ENCODE measurements around the gene WNT7A.

Gene WNT7A

DNA sequence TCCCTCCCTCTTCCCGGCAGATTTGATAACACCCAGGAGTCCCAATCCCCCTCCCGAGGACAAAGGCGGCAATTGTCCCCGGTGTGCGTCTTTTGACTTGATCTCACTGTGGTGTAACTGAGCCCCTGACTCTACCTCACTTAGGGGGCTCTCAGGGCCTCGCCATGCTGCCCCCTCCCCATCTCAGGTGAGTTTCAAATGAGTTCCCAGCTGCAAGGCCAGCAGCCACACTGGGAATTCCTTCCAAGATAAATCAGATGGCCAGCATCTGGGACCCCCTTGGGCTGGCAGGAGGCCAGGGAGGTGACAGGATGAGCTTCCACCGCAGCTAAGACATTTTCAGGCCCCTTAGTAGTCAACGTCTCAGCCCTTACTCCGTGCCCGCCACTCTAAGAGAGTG, 35.0 kb downstream of the WNT7A start:
- no peak for DNase-seq

DNA sequence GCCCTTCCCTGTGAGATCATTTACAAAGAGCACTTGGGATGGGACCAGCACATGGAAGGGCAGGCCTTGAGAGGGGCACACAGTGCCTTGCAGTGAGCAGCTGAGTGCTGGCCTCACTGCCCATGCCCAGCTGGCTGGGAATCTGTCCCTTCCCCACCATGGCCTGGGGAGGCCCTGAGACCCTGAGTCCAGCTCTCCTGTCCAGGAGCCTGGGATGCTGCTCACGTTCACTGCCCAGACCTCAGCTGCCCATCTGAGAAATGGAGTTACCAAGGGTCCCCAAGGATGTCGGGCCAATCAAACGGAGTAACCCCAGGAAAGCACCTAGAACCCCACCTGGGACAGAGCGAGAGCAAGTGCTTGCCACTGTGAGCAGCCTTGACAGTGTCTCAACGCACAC, 35.6 kb downstream of the WNT7A start:
- no peak for DNase-seq

DNA sequence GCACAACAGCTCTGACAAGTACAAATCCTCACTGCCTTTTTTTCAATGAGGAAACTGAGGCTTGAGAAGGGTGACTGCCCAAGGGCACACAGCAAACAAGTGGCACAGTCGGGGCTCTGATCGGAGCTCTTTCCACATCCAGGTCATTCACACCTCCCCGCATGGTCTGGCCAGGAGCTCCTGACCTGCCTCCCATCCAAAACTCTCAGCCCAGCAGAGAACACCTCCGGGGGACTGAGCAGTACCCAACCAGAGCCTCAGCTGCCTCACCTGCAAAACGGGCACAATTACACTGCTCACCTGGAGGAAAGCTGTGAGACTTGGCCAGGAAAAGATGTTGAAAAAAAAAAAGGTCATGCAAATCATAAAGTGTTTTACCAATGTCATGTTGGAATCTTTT, 36.5 kb downstream of the WNT7A start:
- DNase-seq: no peak

DNA sequence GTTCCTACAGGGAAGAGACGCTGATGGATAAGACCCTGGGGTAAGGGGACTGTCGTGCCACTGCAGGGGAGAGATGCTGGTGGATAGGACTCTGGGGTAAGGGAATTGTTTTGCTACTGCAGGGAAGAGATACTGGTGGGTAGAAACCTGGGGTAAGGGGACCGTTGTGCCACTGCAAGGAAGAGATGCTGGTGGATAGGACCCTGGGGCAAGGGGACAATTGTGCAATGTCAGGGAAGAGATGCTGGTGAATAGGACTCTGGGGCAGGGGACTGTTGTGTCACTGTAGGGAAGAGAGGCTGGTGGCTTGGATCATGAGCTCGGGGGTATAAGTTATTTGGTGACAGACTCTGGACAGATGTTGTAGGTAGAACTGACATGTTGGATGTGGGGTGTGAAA, 37.6 kb downstream of the WNT7A start:
- no peak for DNase-seq

DNA sequence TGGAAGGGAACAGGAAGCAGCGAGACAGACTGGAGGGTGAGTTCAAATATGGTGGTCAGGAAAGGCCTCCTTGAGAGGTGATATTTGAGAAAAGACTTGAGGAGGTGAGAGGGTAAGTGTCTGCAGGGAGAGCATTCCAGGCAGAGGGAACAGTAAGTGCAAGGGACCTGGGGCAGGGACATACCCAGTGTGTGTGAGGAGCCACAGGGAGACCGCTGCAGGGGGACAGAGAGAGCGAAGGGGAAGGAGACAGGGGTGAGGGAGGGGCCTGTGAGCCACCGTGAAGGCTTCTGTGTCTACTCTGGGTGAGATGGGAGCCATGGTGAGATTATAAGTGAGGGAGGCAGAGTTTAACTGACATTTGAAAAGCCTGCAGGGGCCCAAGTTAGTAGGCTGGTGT, 38.0 kb downstream of the WNT7A start:
- no peak for DNase-seq

DNA sequence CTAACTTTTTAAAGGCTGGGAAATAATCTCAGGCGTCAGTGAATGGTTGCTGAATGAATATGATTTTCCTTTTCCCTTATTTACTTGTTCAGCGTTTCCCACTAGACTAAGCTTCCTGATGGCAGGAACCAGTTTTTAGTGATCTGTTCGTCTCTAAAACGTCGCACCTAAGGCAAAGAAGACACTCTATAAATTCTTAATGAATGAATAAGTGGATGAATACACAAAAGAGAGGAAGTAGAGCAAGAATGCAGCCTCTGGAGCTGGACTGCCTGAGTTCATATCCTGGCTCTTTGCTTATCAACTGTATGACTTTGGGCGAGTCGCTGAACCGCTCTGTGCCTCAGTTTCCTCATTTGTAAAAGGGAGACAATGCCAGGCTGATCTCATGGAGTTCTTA, 38.7 kb downstream of the WNT7A start:
- no peak for DNase-seq

DNA sequence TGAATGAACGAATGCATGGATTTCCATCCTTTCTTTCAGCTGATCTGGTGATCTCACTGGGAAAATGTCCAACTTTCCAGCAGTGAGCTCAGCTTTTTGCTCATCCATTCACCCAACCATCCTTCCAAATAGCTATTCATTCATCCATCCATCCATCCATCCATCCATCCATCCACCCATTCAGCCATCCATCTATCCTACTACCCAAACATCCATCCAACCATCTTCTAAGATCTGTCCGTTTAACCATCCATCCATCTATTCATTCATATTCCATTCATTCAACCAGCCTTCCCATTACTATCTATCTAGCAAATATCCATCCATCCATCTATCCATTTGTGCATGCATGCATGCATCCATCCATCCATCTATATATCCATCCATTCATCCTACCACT, 39.4 kb downstream of the WNT7A start:
- no peak for DNase-seq

DNA sequence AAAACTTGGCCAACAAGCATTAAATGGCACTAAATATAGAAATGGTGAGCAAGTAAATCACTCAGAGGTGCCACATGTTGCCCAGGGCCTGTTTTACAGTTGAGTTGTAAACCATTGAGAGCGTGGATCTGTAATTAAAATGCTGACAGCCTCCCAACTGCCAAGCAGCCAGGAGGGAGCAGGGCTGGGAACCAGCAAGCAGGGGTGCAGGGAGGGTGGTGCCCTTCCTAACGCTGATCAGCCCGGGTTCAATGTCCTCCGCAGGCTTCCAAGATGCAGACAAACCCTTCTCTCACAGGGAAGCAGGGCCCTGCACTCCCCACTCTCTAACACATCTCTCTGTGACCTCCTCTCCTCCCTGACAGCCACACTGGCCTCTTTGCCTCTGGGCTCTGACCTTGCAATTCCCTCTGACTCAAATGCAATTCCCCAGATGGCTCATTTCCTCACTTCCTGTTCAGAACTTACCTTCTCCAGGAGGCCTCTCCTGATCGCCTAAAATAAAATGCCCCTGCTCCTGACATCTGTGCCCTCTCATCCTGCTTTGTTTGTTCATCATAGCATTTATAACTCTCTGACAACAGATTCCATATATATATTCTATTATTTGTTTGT, 40.0 kb downstream of the WNT7A start:
- no peak for DNase-seq

DNA sequence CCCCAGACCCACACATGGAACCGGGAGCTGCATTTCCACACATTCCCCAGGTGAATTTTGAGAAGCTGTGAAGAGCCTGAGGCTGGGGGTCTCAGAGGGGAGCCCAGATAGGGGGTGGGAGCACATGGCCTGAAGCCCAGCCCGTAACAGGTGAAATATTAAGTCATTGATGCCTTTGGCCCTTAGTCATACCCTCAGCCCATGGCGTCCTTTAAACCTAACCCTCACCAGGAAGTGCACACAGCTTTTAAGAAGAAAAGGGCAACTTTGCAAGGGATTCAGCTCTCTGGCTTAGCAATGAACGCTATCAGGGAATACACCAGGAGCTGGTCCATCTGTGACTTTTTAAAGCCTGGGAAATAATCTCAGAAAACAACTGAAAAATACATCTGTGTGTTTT, 40.6 kb downstream of the WNT7A start:
- DNase-seq: no peak

DNA sequence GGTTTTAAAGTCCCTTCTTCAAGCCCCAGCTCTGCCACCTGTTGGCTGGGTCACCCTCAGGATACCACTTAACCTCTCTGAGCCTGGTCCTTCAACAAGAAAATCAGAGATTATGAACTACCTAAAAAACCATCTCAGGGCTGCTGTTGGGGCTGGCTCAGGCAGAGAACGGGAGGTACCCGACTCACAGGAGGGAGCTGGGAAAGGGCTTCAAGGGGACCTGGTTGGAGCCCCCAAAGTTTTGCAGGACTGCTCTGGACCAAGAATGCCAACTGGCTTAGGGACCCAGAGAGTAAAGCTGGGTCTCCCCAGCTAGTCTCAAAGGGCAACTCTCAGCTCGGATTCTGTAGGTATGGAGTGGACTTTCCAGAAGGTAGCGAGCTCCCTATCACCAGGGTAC, 41.5 kb downstream of the WNT7A start:
- no peak for DNase-seq

DNA sequence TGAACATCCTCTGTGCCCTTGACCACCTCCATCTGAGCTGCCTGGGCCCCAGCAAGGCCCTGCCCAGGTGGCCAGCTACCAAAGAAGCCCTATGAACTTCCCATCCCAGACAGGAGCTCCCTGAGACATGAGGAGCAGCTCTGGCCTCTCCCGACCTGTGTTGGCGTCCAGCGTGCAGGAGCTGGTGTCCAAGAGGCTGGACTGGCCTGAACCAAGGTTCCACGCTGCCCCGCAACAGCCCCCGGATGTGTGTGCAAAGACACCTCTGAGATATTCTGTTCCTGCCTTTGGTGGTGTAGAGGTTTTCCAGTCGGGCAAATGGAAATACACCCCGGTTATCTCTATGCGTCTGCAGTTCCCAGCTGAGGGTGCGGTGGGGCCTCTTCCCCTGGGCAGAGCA, 42.1 kb downstream of the WNT7A start:
- DNase-seq: no peak

DNA sequence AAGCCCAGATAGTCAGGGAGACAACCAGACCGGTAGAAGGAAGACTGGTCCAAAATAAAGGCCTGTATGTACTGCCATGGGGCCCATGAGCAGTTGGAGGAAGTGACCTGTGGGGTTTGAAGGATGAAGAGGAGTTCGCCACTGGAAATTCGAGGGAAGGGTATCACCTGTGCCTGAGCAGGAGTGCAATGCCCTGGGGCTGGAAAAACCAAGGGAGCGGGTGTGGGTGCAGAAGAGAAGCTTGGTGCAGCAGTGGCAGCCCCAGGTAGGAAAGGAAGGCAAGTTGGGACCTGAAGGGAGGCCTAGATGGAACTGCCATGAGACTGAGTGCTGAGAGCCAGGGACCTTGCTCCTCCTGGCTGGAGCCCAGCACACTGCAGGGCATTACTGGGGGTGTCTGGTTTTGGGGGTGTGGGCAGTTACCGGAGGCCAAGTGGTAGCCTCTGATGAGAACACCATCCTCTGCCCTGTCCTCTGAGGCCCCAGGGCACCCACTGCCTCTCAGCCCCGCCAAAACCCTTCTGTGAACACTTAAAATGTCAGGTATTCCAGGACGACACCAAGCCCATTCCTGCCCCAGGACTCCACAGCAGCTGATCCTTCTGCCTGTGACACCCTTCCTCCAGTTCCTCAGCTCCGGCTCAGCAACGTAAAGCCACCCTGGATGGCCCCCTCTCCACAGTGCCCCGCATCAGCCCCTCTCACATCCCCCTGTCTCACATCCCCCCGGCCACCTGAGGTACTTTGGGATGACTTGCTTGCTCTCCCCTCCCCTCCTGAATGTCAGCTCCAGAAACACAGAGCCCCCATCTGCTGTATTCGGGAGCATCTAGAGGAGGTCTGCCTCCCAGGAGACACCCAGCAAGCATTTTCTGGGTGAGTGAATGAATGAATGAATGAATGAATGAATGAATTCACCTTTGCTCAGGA, 42.9 kb downstream of the WNT7A start:
- DNase-seq: no peak

DNA sequence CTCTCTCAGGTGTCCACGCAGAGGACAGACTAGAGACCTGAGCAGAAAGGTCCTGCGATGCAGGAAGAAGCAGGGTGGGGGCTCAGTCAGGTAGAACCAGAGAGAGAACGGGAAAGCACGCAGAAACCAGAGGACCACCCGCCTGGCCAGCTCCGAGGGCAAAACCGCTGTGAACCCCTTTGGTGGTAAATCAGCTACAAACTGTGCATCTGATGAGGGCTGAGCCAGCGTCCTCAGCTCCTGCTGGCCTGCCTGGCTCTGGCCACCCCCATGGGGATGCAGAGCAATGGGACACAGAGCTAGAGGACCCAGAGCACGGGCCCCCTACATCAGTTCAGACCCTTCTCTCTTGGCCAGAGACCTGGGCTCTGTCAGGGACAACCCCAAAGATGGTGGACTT, 44.6 kb downstream of the WNT7A start:
- no peak for DNase-seq

DNA sequence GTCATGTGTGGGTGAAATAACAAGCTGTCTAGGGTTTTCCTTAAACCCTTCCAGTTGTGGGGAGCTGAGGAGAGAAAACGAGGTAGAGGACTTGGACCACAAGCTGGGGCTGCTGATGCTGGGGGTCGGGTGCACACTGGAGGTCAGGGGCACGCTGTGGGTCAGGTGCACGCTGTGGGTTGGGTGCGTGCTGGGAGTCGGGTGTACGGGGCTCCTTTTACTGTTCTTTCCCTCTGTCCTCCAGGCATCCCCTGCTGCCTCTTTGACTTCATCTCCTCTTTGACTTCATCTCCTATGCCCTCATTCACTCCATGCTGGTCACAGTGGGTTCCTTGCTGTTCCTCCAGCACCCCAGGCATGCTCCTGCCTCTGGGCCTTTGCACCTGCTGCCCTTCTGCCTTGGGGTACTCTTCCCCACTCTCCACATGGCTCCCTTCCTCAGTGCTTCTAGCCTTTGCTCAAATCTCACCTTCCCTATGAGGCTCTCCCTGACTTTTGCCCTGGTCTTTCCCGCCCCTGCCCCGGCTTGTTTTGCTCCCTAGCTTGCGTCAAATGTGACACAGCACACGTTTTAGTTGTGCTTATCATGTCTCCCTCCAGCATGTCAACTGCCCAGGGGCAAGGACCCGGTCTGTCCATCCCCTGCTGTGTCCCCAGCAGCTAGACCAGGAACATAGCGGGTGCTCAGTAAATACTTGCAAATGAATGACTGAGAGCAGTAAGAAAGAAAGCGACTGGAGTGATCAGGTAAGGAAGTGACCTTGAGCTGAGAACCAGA, 45.4 kb downstream of the WNT7A start:
- DNase-seq: no peak

DNA sequence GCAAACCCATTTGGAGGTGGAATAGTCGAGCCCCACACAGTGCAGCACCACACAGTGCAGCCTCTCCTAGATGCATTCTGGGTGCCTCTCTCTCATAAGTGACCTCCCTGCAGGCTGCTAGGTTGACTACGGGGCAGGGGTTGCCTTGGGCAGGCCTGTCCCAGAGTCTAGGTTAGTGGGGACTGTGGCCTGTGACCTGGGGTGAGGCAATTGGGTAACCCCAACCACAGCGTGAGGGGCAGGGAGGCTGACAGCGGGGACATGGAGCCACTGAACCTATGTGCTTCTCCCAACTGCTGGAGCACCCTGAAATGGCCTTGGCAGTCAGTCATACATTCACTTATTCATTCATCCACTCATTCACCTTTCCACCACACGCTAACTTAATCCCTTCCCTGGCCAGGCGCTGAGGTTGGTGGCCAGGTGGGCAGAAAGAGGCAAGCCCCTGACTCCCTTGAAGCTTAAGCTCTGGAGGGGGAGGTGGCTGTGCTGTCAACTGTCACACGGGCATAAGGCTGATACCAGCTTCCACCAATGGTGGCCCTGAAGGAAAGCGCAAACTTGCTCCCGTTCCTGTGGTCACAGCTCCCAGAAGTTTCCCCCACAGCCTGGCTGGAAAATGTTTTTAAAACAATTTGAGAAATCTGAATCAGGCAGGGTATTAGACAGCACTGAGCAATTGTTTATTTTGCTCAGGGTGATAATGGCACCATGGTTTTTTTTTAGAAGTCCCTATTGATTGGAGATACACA, 46.2 kb downstream of the WNT7A start:
- no peak for DNase-seq

DNA sequence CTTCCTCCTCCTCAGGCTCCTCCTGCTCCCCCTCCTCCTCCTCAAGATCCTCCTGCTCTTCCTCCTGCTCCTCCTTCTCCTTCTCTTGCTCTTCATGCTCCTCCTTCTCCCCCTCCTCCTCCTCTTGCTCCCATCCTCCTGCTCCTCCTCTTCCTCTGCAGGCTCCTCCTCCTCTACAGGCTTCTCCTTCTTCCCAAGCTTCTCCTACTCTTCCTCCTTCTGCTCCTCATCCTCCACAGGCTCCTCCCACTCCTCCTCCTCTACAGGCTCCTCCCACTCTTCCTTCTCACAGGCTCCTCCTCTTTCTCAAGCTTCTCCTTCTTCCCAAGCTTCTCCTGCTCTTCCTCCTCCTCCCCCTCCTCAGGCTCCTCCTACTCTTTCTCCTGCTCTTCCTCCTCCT, 47.7 kb downstream of the WNT7A start:
- no peak for DNase-seq

DNA sequence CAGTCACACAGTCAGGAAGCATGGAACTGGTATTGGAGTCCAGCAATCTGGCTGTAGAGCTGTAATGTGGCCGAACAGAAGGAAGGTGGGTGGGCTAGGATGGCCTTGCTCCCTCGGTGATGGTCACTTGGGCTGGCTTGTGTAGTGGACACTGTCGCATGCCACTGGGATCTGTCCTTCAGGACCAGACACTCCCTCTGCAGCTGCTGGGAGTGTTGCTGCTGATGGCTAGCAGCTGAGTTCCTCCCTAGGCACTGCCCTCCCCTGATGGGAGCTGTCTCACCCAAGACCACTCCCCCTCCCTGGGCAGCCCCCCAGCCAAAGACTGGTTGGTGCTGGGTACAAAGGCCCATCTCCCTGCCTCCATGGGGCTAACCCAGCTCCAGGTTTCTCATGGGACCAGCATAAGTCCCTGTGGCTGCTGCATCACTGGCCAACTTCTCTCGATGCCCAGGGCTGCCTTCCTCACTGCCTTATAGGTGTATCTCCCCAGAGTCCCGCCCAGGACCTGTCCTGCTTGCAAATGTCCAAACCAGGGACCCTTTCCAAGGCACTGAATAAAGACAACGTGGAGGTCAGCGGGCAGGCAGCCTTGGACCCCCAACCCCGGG, 48.4 kb downstream of the WNT7A start:
- DNase-seq: no peak

DNA sequence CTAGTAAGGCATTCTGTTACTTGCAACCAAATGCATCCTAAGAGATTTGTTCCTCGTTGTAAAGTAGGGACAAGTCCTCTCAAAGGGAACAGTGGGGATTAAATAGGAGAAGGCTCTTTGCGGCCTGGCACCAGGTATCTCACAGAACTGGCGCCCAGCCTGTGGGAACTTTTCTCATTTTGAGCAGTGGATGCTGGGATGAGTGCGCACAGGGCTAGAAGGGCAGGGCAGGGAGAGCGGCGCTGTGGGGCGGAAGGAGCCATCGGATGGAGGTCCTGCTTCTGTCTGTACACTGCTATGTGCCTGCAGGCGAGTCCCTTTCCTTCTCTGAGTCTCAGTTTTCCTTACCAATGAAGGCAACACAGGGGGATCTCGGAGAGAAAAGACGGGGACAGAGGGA, 50.6 kb downstream of the WNT7A start:
- DNase-seq: no peak

DNA sequence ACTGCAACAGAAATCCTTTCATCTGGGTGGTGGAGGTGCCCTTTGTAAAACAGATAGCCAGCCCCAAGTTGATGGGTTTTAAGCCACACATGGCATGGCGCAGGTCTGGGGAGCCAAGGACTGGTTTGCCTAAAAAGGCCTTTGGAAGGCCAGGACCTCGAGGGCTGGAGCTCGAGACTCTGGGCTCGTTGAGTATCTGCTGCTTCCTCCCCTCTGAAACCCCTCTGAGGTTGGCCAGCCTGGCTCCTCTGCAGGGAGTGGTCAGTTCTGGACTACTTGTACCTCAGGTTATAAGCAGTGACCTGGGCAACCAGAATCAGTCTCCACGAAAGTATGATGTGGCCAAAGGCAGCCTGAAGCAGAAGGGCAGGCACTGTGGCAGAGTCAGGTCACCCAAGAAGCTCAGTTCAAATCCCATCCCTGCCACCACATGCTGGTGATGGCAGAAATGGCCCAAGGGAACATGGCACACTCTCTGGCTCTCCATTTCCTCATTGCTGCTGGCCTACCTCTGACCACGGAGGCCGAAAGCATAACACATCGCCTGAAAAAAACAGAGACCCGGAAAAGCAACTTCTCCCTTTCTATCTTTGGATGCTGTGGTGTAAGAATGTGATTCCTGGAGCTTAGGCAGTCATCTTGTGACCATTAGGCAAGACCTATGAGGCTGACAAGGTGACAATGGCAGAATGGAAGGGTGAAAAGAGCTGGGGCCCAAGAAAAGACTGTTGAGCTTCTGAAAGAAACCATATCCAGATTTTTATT, 51.2 kb downstream of the WNT7A start:
- DNase-seq: no peak

DNA sequence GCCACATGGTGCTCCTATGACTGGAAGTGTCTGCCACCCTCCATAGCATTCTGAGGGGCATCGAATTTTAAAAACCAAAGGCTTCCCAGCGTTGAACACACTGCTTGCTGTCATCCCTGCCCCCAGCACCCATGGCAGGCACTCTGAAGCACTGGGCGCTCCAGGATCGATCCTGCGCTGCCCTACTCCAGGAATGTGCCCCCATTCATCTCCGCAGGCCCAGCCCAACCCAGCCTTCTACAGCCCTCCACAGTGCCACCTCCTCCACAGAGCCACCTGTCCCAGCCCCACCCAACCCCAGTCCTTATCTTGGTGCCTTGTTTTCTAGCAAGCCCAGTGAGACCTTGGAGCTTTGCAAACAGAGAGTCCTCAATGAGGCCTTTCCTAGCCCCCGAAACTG, 52.2 kb downstream of the WNT7A start:
- DNase-seq: no peak

DNA sequence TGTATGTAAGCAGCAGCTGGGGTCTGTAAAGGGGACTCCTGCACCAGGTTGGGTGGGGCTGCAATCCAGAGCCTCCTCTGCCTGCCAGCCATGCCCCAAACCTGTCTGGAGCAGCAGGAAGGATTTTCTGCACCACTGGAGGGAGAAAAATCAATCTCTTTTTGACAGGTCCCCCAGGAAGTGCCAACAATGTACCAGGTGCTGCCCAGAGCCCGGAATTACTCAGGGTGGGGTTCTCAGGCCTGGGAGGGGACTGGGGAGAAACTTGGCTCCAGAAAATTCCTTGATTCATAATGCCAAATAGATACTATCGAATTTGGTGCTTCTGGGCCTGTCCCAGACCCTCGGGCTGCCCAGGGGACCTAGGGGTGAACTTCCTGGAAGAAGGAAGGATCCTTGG, 52.6 kb downstream of the WNT7A start:
- DNase-seq: no peak

DNA sequence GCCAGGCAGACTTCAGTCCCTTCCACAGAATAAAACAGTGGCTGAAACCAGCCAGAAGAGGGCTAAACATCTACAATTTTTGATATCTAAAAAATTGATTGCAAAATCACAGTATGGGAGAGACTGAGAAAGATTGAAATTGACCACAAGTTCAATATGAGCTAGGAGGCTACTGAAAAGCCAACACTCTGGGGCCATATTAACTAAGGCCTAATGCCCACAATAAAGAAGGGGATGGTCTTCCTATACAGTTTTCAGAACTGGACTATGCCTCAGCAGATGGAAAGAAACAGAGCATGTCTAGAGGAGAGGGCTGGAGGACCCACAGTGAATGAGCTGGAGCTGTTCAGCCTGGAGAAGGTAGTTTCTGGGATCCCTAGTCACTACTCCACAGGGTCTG, 53.2 kb downstream of the WNT7A start:
- DNase-seq: no peak

Data from femur (tissue), 1 donor.